Measurements from ENCODE around the gene ZNF638.

DNA sequence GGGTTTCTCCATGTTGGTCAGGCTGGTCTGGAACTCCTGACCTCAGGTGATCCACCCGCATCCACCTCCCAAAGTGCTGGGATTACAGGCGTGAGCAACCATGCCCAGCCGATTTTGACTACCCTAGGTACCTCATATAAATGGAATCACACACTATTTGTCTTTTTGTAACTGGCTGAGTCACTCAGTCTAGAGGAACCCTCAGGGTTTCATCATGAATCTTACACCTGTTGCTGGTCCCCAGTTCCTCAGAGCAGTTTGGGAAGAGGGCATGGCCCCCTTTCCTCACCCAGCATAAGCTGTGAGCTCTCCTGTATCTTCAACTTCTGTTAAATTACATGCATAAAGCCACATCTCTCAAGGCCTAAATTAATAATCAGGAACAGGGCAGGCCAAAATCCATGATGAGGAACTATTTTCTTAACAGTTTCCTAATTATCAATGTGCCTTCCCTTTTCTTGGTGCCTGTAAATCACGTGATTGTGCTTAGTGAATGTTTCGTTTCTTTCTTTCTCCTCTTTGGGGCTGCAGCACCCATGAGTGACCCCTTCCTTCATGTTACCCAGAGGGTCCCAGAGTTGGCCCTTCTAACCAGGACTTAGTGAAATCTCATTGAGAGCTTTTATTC lies 142.6 kb downstream of the ZNF638 start:
- TF ChIP-seq, protein P1, sequence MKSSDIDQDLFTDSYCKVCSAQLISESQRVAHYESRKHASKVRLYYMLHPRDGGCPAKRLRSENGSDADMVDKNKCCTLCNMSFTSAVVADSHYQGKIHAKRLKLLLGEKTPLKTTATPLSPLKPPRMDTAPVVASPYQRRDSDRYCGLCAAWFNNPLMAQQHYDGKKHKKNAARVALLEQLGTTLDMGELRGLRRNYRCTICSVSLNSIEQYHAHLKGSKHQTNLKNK (CRISPR knock-in tag; IDR thresholded peaks at IDR 0.05) = no peak
- TF ChIP-seq MYBL2 (CRISPR knock-in tag; IDR thresholded peaks at IDR 0.05) (no peak), NR3C1 (CRISPR knock-in tag; conservative IDR thresholded peaks at IDR 0.05; ENCODE audit: low read depth) (no peak)
- TF ChIP-seq, protein P2, sequence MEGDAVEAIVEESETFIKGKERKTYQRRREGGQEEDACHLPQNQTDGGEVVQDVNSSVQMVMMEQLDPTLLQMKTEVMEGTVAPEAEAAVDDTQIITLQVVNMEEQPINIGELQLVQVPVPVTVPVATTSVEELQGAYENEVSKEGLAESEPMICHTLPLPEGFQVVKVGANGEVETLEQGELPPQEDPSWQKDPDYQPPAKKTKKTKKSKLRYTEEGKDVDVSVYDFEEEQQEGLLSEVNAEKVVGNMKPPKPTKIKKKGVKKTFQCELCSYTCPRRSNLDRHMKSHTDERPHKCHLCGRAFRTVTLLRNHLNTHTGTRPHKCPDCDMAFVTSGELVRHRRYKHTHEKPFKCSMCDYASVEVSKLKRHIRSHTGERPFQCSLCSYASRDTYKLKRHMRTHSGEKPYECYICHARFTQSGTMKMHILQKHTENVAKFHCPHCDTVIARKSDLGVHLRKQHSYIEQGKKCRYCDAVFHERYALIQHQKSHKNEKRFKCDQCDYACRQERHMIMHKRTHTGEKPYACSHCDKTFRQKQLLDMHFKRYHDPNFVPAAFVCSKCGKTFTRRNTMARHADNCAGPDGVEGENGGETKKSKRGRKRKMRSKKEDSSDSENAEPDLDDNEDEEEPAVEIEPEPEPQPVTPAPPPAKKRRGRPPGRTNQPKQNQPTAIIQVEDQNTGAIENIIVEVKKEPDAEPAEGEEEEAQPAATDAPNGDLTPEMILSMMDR (IDR thresholded peaks at IDR 0.05) = no peak
